ENCODE measurements around the gene CIT.

DNA sequence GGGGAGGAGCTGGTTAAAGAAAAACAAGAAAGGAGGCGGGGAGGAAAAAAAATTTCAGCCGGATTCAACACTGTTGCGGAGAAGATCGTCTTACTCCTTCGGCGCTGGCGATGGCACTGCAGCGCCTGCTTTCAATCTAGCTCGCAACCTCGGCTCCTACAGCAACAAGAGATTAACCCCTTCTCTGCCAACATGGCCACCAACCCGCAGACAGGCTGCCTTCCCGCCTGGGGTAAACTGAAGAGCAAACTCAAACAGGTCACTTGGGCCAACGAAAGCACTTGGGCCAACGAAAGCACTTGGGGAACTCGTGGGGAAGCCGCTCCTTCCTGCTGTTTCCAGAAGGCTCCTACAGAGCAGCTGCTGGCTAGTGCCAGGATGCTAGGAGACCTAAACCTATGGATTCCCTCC, 73.7 kb downstream of the CIT start:
- TF ChIP-seq, protein P1, sequence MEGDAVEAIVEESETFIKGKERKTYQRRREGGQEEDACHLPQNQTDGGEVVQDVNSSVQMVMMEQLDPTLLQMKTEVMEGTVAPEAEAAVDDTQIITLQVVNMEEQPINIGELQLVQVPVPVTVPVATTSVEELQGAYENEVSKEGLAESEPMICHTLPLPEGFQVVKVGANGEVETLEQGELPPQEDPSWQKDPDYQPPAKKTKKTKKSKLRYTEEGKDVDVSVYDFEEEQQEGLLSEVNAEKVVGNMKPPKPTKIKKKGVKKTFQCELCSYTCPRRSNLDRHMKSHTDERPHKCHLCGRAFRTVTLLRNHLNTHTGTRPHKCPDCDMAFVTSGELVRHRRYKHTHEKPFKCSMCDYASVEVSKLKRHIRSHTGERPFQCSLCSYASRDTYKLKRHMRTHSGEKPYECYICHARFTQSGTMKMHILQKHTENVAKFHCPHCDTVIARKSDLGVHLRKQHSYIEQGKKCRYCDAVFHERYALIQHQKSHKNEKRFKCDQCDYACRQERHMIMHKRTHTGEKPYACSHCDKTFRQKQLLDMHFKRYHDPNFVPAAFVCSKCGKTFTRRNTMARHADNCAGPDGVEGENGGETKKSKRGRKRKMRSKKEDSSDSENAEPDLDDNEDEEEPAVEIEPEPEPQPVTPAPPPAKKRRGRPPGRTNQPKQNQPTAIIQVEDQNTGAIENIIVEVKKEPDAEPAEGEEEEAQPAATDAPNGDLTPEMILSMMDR (IDR thresholded peaks at IDR 0.05): no peak
- no peak for TF ChIP-seq POLR2A (IDR thresholded peaks at IDR 0.05)

Measured in Peyer's patch (tissue), 4 donors.